ENCODE measurements around the gene DOCK11.

DNA sequence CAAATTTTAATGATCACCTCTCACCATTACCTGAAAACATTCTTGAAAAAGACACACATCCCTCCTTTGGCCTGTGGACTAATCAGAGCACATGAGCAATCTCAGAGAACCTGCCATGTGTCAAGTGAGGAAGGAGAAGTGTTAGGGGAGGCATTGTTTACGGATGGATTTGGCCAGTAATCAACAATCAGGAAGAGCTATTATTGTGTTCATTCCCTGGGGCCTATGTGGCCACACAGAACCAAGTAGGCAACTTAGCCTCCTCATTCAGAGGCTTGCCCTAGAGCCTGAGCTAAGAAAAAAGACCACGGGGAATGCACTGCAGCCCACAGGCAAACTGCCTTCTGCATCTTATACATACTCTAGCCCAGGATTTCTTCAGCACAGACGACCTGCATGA lies 40.6 kb upstream of the DOCK11 start:
- TF ChIP-seq, protein P1, sequence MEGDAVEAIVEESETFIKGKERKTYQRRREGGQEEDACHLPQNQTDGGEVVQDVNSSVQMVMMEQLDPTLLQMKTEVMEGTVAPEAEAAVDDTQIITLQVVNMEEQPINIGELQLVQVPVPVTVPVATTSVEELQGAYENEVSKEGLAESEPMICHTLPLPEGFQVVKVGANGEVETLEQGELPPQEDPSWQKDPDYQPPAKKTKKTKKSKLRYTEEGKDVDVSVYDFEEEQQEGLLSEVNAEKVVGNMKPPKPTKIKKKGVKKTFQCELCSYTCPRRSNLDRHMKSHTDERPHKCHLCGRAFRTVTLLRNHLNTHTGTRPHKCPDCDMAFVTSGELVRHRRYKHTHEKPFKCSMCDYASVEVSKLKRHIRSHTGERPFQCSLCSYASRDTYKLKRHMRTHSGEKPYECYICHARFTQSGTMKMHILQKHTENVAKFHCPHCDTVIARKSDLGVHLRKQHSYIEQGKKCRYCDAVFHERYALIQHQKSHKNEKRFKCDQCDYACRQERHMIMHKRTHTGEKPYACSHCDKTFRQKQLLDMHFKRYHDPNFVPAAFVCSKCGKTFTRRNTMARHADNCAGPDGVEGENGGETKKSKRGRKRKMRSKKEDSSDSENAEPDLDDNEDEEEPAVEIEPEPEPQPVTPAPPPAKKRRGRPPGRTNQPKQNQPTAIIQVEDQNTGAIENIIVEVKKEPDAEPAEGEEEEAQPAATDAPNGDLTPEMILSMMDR (IDR thresholded peaks at IDR 0.05; ENCODE audit: borderline replicate concordance, extremely low read depth, low read length, poor library complexity, severe bottlenecking): no peak
- no peak for TF ChIP-seq EZH2 (IDR thresholded peaks at IDR 0.05; ENCODE audit: borderline replicate concordance, low read depth, low read length, severe bottlenecking)

All from DND-41 (cell line).